Skeletal muscle tissue (tissue), 4 donors: ENCODE results near the gene PLA2G2C. TPM values are rescaled to one million over a fixed set of nuclear protein-coding genes. Genes with fewer than 3 reads are reported as not detected.
"Not testable (repeated sequence)": the region's sequence is repeated elsewhere in the genome, so short reads cannot be mapped to it uniquely, and the experiment has no call there.

Experiments
- H3K27ac ChIP-seq: one replicate; pipeline ENCODE4 v1.7.0; 2013; ENCODE audit warnings: mild to moderate bottlenecking, low read depth, low read length, inconsistent platforms
- H3K27me3 ChIP-seq, 3 donors: one replicate each; pipeline ENCODE4 v1.7.0; 2013; ENCODE audit warnings: low read length in 3 of 3; ENCODE audit not compliant: control insufficient read depth in 3 of 3, insufficient read depth in 3 of 3
- H3K36me3 ChIP-seq, 3 donors: one replicate each; pipeline ENCODE4 v1.7.0; 2013; ENCODE audit warnings: low read length in 3 of 3; ENCODE audit not compliant: control insufficient read depth in 3 of 3, insufficient read depth in 3 of 3
- H3K4me1 ChIP-seq, 3 donors: one replicate each; pipeline ENCODE4 v1.7.0; 2013; ENCODE audit warnings: low read length in 3 of 3, mild to moderate bottlenecking in 3 of 3; ENCODE audit not compliant: control insufficient read depth in 3 of 3, insufficient read depth in 3 of 3
- H3K4me3 ChIP-seq, 3 donors: one replicate each; pipeline ENCODE4 v1.7.0; 2013; ENCODE audit warnings: low read length in 3 of 3
- H3K9ac ChIP-seq, 3 donors: one replicate each; pipeline ENCODE4 v1.7.0; 2013; ENCODE audit warnings: low read length in 3 of 3, mild to moderate bottlenecking in 3 of 3, moderate library complexity in 2 of 3, low read depth in 1 of 3
- H3K9me3 ChIP-seq, 3 donors: one replicate each; pipeline ENCODE4 v1.7.0; 2013; ENCODE audit warnings: low read length in 3 of 3; ENCODE audit not compliant: control insufficient read depth in 3 of 3
- total RNA-seq: library from RNA; depleted of rRNA; stranded (reverse); fragments of >200 nt; gene quantifications from one replicate; pipeline ENCODE4 v1.2.3, GENCODE V29; 2014
- donor health status: Osteomylitis.

Gene PLA2G2C
- total RNA-seq, 1 donor from 2014 or later, result not detected

DNA sequence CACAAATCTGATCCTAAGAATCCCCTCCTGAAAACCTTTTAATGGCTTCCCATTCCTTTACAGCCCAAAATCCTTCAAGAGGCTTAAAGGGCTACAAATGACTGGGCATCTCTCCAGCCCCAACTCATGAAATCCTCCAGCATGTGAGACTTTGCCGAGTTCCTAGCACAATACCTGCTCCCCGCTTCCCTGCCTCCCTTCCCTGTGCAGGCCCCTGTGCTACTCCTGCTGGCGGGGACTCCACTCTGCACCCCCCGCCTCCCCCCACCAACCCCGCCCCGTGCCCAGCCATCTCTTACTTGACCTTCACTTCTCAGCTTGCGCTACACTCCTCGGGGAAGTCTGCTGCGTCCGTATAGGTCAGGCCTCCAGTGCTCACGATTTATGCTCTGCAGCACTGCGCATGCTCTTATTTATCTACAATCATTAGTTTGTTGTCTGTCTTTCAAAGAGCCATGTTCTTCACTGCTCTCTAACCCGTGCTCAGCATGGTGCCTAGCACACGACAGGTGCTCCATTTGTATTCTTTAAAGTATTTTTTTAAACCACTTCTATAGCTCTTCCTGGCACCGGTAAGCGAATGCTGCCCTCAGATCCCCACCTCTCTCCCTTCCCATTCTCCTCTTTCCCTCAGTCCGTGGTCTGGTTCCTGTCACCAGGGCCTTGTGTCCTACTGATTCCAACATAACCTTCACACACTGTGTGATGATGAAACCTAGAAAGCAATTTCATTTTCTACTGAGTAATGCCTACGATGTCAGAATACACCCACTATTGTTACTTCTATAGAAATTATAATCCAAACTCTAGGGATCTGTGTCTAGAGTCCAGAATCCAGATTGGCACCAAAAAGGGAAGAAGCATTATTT lies 37.5 kb upstream of the PLA2G2C start:
- Histone ChIP-seq H3K9me3 (no peaks in the 10 kb centered on the region), H3K4me1 (no peaks in the 10 kb centered on the region), H3K4me3 (no peak overlapping the region), H3K36me3 (no peaks in the 10 kb centered on the region), H3K27me3 (peaks cover 7 to 35% (median 23%) of the 10 kb centered on the region in 3 donors), H3K27ac (no peak overlapping the region), H3K9ac (no peak overlapping the region)

DNA sequence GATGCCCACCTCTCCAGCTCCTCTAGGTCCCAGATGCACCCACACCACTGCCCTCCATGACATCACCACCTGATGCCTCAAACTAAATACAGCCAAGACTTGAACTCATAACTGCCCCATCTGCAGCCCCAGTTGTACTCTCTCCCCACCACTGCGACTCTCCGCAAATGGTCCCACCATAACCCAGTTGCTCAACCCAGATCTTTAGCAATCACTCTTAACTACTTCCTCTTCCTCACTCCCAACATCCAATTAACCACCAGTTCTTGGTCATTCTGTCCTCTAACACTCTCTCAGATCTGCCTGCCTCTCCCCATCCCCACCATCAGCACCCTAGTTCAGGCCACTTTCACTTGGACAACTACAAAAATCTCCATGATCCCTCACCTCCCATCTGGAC lies 36.8 kb upstream of the PLA2G2C start:
- no peak overlapping the region for H3K9ac ChIP-seq
- peaks cover 6 to 29% (median 19%) of the 10 kb centered on the region in 3 donors for H3K27me3 ChIP-seq
- no peaks in the 10 kb centered on the region for H3K4me1 ChIP-seq
- H3K36me3 ChIP-seq, result no peaks in the 10 kb centered on the region
- no peak overlapping the region for H3K4me3 ChIP-seq
- no peak overlapping the region for H3K27ac ChIP-seq
- no peaks in the 10 kb centered on the region for H3K9me3 ChIP-seq

DNA sequence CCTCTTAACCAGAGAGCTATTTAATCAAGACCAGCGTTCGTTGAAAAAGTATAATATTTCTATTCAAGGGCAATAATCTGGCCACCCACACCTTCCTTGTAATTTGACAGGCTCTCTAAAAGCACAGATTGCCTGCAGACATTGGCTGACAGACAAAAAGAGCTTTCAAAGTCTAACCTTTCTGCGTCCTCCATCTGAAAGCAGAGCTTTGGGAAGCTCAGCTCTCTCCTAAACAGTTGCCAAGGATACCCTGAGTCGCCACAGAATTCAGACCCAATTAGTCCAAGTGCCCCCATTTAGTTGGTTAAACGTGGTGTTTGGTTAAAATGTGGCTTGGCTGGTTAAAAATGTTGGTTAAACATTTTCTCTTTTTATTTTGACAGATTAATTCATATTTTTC lies 33.7 kb upstream of the PLA2G2C start:
- H3K4me3 ChIP-seq, result no peak overlapping the region
- peaks cover 2 to 16% (median 9%) of the 10 kb centered on the region in 3 donors for H3K27me3 ChIP-seq
- no peak overlapping the region for H3K27ac ChIP-seq
- H3K9ac ChIP-seq, result no peak overlapping the region
- no peaks in the 10 kb centered on the region for H3K9me3 ChIP-seq
- no peaks in the 10 kb centered on the region for H3K4me1 ChIP-seq
- no peaks in the 10 kb centered on the region for H3K36me3 ChIP-seq

DNA sequence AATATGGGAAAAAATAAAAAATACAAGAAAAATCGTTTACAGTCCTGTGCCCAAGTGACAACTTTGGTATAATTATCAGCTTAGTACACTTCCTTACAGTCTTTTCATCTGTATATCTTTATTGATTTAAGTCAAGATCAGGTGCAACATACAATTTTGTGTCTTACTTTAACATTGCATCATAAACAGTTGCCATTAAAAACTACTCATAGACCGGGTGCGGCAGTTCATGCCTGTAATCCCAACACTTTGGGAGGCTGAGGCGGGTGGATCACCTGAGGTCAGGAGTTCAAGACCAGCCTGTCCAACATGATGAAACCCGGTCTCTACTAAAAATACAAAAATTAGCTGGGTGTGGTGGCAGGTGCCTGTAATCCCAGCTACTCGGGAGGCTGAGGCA lies 32.7 kb upstream of the PLA2G2C start:
- H3K9me3 ChIP-seq, H3K36me3 ChIP-seq, H3K4me3 ChIP-seq, H3K4me1 ChIP-seq, H3K9ac ChIP-seq, H3K27ac ChIP-seq: not testable (repeated sequence)
- peaks cover 5 to 15% (median 9%) of the 10 kb centered on the region in 3 donors for H3K27me3 ChIP-seq

DNA sequence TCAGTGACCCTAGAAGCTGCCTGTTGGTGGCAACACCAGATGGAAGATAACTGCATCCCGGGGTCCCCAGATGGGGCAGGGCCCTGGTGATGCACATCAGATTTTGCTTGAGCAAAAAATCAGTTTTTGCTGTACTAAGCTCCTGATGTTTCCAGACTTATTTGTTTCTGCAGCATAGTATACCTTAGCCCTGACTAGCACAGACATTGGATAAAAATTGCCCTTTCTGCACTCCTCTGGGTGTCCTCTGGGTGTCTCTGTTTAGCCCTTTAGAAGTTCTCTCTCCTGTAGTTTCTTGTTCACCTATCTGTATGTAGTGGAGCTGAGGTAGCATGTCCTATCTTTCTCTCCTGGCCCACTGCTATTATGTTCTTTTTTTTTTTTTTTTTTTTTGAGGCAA lies 30.3 kb upstream of the PLA2G2C start:
- H3K9me3 ChIP-seq, result no peaks in the 10 kb centered on the region
- no peak overlapping the region for H3K27ac ChIP-seq
- peaks cover 2 to 7% (median 3%) of the 10 kb centered on the region in 3 donors for H3K4me1 ChIP-seq
- H3K9ac ChIP-seq, result no peak overlapping the region
- no peak overlapping the region for H3K4me3 ChIP-seq
- no peaks in the 10 kb centered on the region for H3K36me3 ChIP-seq
- H3K27me3 ChIP-seq, result peaks cover 0 to 12% (median 3%) of the 10 kb centered on the region in 3 donors

DNA sequence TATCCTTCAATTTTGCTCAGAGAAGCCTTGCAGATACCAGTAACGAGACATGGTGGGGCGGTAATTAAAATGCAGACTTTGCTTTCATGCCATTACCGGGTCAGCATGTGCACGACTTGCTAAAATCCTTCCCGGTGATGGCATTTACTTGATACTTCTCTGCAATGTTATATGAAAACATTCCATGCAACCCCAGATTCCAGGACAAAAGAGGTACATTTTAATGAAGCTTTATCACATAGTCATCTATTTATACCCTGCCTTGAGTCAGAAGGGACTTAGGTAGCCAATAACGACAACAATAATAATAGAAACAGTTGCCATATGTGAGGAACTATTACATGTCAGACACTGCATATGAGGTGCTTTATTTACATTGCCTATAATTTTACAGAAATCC lies 29.4 kb upstream of the PLA2G2C start:
- no peak overlapping the region for H3K27ac ChIP-seq
- H3K27me3 ChIP-seq, result peaks cover 0 to 20% (median 3%) of the 10 kb centered on the region in 3 donors
- H3K36me3 ChIP-seq, result no peaks in the 10 kb centered on the region
- no peak overlapping the region for H3K4me3 ChIP-seq
- H3K9me3 ChIP-seq, result no peaks in the 10 kb centered on the region
- no peak overlapping the region for H3K9ac ChIP-seq
- H3K4me1 ChIP-seq, result peaks cover 2 to 7% (median 3%) of the 10 kb centered on the region in 3 donors

DNA sequence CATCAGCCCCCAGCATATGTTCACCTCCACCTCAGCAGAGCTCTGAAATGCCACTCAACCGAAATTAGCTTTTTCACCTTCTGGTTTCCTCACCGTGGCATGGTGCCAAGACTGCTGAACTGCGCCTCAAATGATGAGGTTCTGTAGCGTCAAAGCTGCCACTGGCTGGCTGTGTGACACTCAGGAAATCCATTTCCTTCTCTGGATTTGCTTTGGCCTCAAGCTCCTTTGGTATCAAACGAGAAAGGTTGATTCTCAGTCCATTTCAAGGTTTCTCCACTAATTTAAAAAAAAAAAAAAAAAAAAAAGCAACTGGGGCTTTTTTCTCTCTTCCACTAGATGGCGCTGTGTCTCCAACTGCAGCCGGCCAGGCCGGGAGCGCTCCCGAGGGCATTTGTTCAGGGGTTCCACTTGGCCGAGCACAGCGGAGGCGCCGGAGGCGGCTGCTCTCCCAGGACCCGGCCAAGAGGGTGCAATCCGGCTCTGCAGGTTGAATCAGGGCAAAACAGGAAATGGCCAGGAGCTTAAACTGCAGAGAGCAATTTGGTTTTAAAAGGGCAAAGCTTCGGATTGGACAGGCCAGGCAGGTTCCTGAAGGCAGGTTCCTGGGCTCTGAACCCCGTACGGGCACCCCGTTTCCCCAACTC lies 26.5 kb upstream of the PLA2G2C start:
- Histone ChIP-seq H3K36me3 (no peaks in the 10 kb centered on the region), H3K27me3 (peaks cover 2 to 24% (median 3%) of the 10 kb centered on the region in 3 donors), H3K4me3 (peak overlapping the region in 1 of 3 donors; percentile 19), H3K27ac (no peak overlapping the region), H3K4me1 (peaks cover 2 to 7% (median 3%) of the 10 kb centered on the region in 3 donors), H3K9ac (peak overlapping the region in 1 of 3 donors; percentile 45), H3K9me3 (no peaks in the 10 kb centered on the region)

DNA sequence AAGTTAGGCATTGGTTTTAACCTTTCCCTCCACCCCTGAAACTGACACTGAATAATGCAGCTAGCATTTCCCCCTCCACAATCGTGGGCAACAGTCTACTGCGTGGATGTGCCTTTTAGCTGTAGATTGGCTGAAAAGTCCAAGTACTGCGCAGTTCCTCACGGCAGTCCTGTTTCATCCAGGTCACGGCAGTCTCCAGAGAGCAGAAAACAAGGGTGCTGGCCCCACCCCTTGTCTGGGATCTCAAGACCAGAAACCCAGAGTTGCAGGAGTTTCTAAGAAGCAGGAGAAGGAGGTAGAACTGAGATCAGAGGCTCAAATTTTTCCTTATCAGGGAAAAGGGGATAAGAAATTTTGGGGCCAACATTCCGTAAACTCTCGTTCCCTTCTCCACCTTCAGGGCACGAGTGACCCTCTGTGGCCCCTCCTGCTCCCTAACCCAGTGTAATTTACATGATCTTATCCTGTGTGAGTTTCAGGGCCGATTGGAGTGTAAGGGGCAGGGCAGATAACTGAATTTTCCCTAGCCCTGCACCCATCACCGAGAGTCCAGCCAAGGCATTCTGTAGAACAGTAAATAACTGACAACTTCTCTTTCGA lies 25.9 kb upstream of the PLA2G2C start:
- Histone ChIP-seq H3K27ac (no peak overlapping the region), H3K4me1 (peaks cover 2 to 7% (median 3%) of the 10 kb centered on the region in 3 donors), H3K9me3 (no peaks in the 10 kb centered on the region), H3K9ac (peak overlapping the region in 1 of 3 donors; percentile 9), H3K27me3 (peaks cover 2 to 24% (median 3%) of the 10 kb centered on the region in 3 donors), H3K36me3 (no peaks in the 10 kb centered on the region), H3K4me3 (no peak overlapping the region)

DNA sequence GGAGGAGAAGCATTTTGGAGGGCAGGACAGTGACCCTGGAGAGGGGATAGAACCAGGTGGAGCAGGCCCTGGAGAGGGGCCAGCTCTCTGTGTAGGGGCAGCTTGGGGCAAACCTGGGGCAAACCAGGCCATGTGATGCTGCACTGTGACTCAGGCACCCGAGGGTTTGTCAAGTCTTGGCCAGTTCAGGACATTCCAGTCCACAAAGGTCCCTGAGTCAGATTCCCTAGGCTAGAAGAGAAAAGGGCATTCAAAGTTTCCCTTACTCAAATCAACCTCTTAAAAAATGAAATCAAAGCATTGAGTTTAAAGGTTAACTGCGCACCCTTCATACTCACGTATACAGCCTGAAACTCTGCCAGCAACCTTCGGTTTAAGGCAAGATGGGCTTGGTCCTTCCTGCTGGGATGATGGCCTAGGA lies 25.2 kb upstream of the PLA2G2C start:
- Histone ChIP-seq H3K27me3 (peaks cover 2 to 23% (median 3%) of the 10 kb centered on the region in 3 donors), H3K36me3 (no peaks in the 10 kb centered on the region)

More for the DNA sequence above, 25.2 kb upstream of the PLA2G2C start:
- Histone ChIP-seq H3K9me3 (no peaks in the 10 kb centered on the region), H3K9ac (no peak overlapping the region), H3K4me3 (no peak overlapping the region), H3K27ac (no peak overlapping the region), H3K4me1 (peaks cover 2 to 7% (median 3%) of the 10 kb centered on the region in 3 donors)
